Activated T-cell treated with anti-CD3 and anti-CD28 coated beads, Interleukin-2, amount 50 U/mL, for 4 hours (primary cell): ENCODE data around the gene ZC3H4. TPM values are rescaled to one million over a fixed set of nuclear protein-coding genes. Genes with fewer than 3 reads are reported as not detected.
A peak's percentile ranks its signal among the peaks of the same experiment; 100 is the strongest.

ENCODE experiments used
- ATAC-seq, 2 donors: fragments of 200-7000 bp; cut with Tn5 transposase; one replicate each; pipeline ENCODE4 v1.10.0; 2021
- DNase-seq: peaks from one replicate; pipeline ENCODE4 v3.0.0-alpha.2; 2020
- H3K27me3 Mint-ChIP-seq: one replicate; pipeline ENCODE4 v1.8.0; 2021; ENCODE audit warnings: low read depth, mixed read lengths
- H3K36me3 Mint-ChIP-seq: one replicate; pipeline ENCODE4 v1.8.0; 2022; ENCODE audit warnings: mixed read lengths; ENCODE audit not compliant: insufficient read depth
- H3K4me1 Mint-ChIP-seq: one replicate; pipeline ENCODE4 v1.8.0; 2021; ENCODE audit warnings: low read depth, mixed read lengths
- H3K4me3 Mint-ChIP-seq: one replicate; pipeline ENCODE4 v1.8.0; 2021; ENCODE audit warnings: mild to moderate bottlenecking, moderate library complexity, mixed read lengths
- H3K9me3 Mint-ChIP-seq: one replicate; pipeline ENCODE4 v1.8.0; 2021; ENCODE audit warnings: mixed read lengths
- total RNA-seq, 3 donors: library from RNA; stranded (reverse); gene quantifications; one replicate each; pipeline ENCODE4 v1.2.1, GENCODE V29; 2021

ZC3H4 gene
- total RNA-seq, 3 donors from 2014 or later = 77.7 to 91.6 (median 90.4) TPM

GRCh38 chr19:47047763-47048405, 65.7 kb downstream of the ZC3H4 start:
- ATAC-seq (peak; percentile 52 to 58), DNase-seq (peak; percentile 39)
- Mint-ChIP-seq H3K36me3 (no peaks in the 10 kb centered on the region), H3K4me3 (peak overlapping the region; percentile 97), H3K27me3 (no peaks in the 10 kb centered on the region), H3K9me3 (no peaks in the 10 kb centered on the region), H3K4me1 (peaks cover 13% of the 10 kb centered on the region)

- ATAC-seq = no peak
- Mint-ChIP-seq H3K36me3 (no peaks in the 10 kb centered on the region), H3K4me3 (peak overlapping the region; percentile 97), H3K27me3 (no peaks in the 10 kb centered on the region), H3K9me3 (no peaks in the 10 kb centered on the region), H3K4me1 (peaks cover 13% of the 10 kb centered on the region)
- DNase-seq = no peak
Observed at GRCh38 chr19:47047272-47047762, 66.3 kb downstream of the ZC3H4 start.

- no peak for DNase-seq
- peaks cover 13% of the 10 kb centered on the region for H3K4me1 Mint-ChIP-seq
- H3K36me3 Mint-ChIP-seq = no peaks in the 10 kb centered on the region
- H3K4me3 Mint-ChIP-seq = no peak overlapping the region
- no peak for ATAC-seq
- no peaks in the 10 kb centered on the region for H3K27me3 Mint-ChIP-seq
- no peaks in the 10 kb centered on the region for H3K9me3 Mint-ChIP-seq
Observed at GRCh38 chr19:47045867-47046470, 67.6 kb downstream of the ZC3H4 start.

- Mint-ChIP-seq H3K4me3 (no peak overlapping the region), H3K27me3 (no peaks in the 10 kb centered on the region), H3K4me1 (peaks cover 13% of the 10 kb centered on the region), H3K36me3 (no peaks in the 10 kb centered on the region), H3K9me3 (no peaks in the 10 kb centered on the region)
- DNase-seq (no peak), ATAC-seq (no peak)
Observed at GRCh38 chr19:47044946-47045866, 68.4 kb downstream of the ZC3H4 start.

GRCh38 chr19:47040869-47041268, 72.7 kb downstream of the ZC3H4 start:
- no peak for ATAC-seq
- Mint-ChIP-seq H3K9me3 (no peaks in the 10 kb centered on the region), H3K4me3 (no peak overlapping the region), H3K27me3 (no peaks in the 10 kb centered on the region), H3K36me3 (no peaks in the 10 kb centered on the region), H3K4me1 (peaks cover 7% of the 10 kb centered on the region)
- DNase-seq = no peak

GRCh38 chr19:47039239-47039874, 74.2 kb downstream of the ZC3H4 start:
- DNase-seq (no peak), ATAC-seq (no peak)
- no peak overlapping the region for H3K4me3 Mint-ChIP-seq
- H3K9me3 Mint-ChIP-seq = no peaks in the 10 kb centered on the region
- H3K36me3 Mint-ChIP-seq = no peaks in the 10 kb centered on the region
- H3K4me1 Mint-ChIP-seq = peaks cover 17% of the 10 kb centered on the region
- no peaks in the 10 kb centered on the region for H3K27me3 Mint-ChIP-seq

- DNase-seq (no peak), ATAC-seq (no peak)
- no peak overlapping the region for H3K4me3 Mint-ChIP-seq
- H3K27me3 Mint-ChIP-seq = peaks cover 3% of the 10 kb centered on the region
- peaks cover 18% of the 10 kb centered on the region for H3K4me1 Mint-ChIP-seq
- no peaks in the 10 kb centered on the region for H3K9me3 Mint-ChIP-seq
- H3K36me3 Mint-ChIP-seq = no peaks in the 10 kb centered on the region
Observed at GRCh38 chr19:47037766-47038165, 75.8 kb downstream of the ZC3H4 start.

- ATAC-seq (peak in 1 of 2 donors; percentile 2), DNase-seq (no peak)
- H3K4me1 Mint-ChIP-seq = peaks cover 20% of the 10 kb centered on the region
- H3K27me3 Mint-ChIP-seq = peaks cover 4% of the 10 kb centered on the region
- H3K36me3 Mint-ChIP-seq = no peaks in the 10 kb centered on the region
- H3K4me3 Mint-ChIP-seq = peak overlapping the region; percentile 78
- no peaks in the 10 kb centered on the region for H3K9me3 Mint-ChIP-seq
Observed at GRCh38 chr19:47036097-47036651, 77.4 kb downstream of the ZC3H4 start.

GRCh38 chr19:47035127-47036096, 78.2 kb downstream of the ZC3H4 start:
- H3K4me3 Mint-ChIP-seq = peak overlapping the region; percentile 78
- no peaks in the 10 kb centered on the region for H3K36me3 Mint-ChIP-seq
- H3K27me3 Mint-ChIP-seq = peaks cover 10% of the 10 kb centered on the region
- ATAC-seq (peak; percentile 90 to 93), DNase-seq (peak; percentile 97)
- H3K4me1 Mint-ChIP-seq = peaks cover 20% of the 10 kb centered on the region
- H3K9me3 Mint-ChIP-seq = no peaks in the 10 kb centered on the region

GRCh38 chr19:47032171-47032811, 81.3 kb downstream of the ZC3H4 start:
- ATAC-seq (peak in 1 of 2 donors; percentile 36), DNase-seq (peak; percentile 69)
- Mint-ChIP-seq H3K36me3 (no peaks in the 10 kb centered on the region), H3K9me3 (no peaks in the 10 kb centered on the region), H3K4me1 (peaks cover 18% of the 10 kb centered on the region), H3K27me3 (peaks cover 32% of the 10 kb centered on the region), H3K4me3 (no peak overlapping the region)

- no peak for ATAC-seq
- H3K27me3 Mint-ChIP-seq = peaks cover 60% of the 10 kb centered on the region
- peaks cover 4% of the 10 kb centered on the region for H3K4me1 Mint-ChIP-seq
- no peaks in the 10 kb centered on the region for H3K36me3 Mint-ChIP-seq
- no peak overlapping the region for H3K4me3 Mint-ChIP-seq
- no peaks in the 10 kb centered on the region for H3K9me3 Mint-ChIP-seq
- DNase-seq = no peak
Observed at GRCh38 chr19:47028195-47028601, 85.4 kb downstream of the ZC3H4 start.

GRCh38 chr19:47027586-47028088, 85.9 kb downstream of the ZC3H4 start:
- H3K36me3 Mint-ChIP-seq = no peaks in the 10 kb centered on the region
- H3K9me3 Mint-ChIP-seq = no peaks in the 10 kb centered on the region
- peaks cover 65% of the 10 kb centered on the region for H3K27me3 Mint-ChIP-seq
- no peak for ATAC-seq
- peaks cover 8% of the 10 kb centered on the region for H3K4me1 Mint-ChIP-seq
- DNase-seq = no peak
- H3K4me3 Mint-ChIP-seq = no peak overlapping the region
